OCI-LY1 (cell line): ENCODE results near the gene TMEM119.

ENCODE experiments used
- CTCF ChIP-seq: fragments of 200-600 bp; sonication (generic), shearing (Covaris generic); IDR thresholded peaks from 2 replicates; pipeline ENCODE4 v1.5.1; 2017; ENCODE audit warnings: mild to moderate bottlenecking, antibody characterized with exemption, low read length, moderate library complexity, mixed read lengths
- EZH2 ChIP-seq: fragments of 200-600 bp; sonication (generic), shearing (Covaris generic); IDR thresholded peaks from 2 replicates; pipeline ENCODE4 v1.8.0; 2017; ENCODE audit warnings: borderline replicate concordance, mixed run types, mild to moderate bottlenecking, antibody characterized with exemption, low read length, moderate library complexity, mixed read lengths

GRCh38 chr12:108615918-108616317 is 18.0 kb upstream of the TMEM119 start:
- TF ChIP-seq CTCF (no peak), EZH2 (no peak)
